Measurements from ENCODE around the gene HPSE2. TPM values are rescaled to one million over a fixed set of nuclear protein-coding genes. Genes with fewer than 3 reads are reported as not detected.

Gene HPSE2
- total RNA-seq, 2 experiments from 2014 or later: not detected

DNA sequence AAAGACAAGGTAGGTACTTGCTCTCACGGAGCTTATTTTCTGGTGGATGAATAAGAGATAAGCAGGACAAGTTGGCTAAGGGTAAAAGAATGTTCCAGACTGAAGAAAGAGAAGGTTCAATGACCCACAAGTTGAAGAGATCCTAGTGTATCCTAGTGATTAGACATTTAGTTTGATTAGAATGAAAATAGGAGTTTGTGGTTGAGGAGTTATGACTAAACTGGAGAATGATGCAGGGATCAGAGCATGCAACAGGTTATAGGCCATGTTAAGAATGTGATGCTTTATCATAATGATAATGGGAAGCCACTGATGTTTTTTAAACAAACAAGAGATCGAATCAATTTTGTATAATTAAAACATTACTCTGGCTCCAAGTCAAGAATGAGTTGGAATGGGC, 357.2 kb downstream of the HPSE2 start:
- POLR2A ChIA-PET: no interaction called here
- CTCF ChIA-PET: interaction anchor here (0.6 kb wide), 1 partner anchor 40 kb away, joined by 3 read pairs; no protein-coding TSS in a partner anchor

DNA sequence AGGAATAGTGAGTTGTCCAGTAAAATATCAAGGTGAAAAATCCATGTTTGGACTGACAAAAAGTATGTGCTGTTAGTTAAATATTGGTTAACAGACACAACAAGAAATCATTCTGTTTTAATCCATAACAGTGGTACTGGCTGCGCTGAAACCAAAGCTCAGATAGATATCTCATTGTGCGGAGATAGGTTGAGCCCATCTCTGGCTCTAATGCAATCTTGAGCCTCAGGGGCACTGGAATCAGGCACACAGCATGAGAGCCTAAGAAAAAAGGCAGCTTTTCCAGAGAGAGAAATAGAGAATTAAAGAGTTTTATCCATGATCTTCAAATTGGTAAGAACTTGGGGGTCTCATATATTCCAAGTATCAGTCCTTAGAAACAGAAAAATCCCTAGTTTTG, 373.7 kb downstream of the HPSE2 start:
- ChIA-PET POLR2A (no interaction called here), CTCF (no interaction called here)

DNA sequence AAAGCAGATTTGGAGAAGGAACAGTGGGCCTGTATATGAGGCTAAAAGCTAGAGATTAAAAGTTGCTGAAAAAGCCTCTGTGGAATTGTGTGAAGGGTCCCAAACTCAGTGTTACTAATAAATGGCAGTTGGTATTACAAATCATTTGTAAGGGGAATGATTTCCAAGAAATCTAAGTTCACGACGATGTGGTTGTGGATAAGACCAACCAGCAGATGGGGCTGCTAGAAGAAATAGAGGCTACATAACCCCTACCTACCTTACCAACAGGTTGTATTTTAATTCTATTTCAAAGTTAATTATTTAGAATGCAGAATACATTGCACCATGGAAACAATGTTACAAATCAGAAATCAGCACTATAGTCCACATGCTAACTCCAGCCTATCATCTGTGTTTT, 377.1 kb downstream of the HPSE2 start:
- POLR2A ChIA-PET: no interaction called here
- CTCF ChIA-PET: no interaction called here

DNA sequence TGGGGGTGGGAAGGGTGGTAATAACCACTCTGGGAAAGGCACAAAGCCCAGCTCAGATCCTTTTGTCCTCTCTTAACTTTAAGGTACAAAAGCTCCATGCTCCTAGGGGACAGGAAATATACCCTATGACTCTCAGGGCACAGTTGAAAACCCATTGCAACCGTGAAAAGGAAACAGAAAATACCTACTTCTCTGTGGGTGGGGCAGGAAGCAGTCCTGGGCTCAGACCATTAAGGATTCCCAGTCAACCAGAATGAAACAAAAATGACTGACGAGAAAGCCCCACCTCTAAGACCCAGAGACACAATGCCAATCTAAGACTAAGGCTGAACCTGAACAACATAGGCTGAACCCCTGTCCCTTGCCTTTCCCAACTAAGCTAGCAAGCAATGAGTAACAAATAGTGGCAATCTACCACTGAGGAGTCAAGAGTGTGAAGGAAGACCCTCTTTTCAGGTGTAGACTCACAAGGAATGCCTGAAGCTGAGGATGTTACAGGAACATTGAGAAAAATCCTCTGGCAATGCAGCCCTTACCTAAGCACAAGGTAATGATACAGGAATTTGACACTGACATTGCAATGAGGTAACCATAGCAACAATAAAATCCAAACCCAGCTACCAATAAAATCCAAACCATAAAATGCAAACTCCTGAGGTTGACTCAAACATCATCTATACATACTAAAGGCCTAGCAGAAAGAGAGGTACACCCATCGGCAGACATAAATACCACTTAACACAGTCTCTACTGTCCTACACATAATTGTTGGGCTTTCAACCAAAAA, 380.1 kb downstream of the HPSE2 start:
- ChIA-PET CTCF (no interaction called here), POLR2A (no interaction called here)

DNA sequence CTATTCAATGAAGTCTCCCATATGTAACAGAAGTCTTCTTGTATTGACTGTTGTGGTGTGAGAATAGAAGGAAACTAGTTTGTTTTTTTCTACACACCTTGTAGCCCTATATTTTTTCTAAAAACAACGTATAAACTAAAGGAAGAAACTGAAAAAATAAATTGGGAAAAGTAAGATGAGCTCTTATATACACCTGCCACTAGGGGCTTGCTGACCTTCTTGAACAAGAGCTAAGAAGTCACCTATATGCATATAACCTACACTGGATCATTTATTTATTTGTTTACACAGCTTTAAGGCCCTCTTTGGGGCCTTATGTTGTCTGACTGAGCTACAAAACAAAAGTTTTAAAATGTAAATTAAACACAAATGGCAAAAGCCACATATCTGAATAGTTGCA, 383.0 kb downstream of the HPSE2 start:
- ChIA-PET POLR2A (no interaction called here), CTCF (no interaction called here)

DNA sequence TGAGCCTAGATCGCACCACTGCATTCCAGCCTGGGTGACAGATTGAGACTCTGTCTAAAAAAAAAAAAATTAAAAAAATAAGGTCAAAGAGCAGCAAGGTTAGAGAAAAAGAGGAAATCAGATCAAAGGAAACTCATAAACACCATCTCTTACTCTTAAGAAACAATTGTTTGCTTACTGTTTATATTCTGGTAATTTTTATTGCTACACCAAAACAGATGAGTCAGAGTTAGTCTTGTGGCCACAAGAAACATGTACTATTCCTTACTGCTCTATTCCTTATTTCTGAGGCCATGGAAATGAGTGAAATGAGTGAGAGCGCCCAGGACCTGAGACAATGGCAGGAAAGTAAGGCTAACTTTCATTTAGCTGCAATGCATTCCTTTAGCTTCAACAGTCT, 387.3 kb downstream of the HPSE2 start:
- ChIA-PET CTCF (no interaction called here), POLR2A (no interaction called here)

DNA sequence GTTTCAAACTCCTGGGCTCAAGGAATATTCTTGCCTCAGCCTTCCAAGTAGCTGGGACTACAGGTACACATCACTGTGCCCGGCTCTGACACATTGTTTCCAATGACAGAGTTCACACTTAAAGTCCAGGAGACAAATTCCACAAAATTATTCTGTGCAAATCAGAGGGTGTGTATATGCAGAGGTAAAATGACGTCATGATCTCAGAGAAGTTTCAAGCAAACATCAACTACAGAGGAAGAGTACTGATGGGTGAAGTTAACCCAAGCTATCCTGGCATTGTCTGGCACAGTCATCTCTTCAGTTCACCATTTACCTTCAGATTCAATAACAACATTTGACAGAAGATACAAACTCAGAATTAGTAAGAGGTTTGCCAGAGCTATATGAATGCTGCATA, 388.9 kb downstream of the HPSE2 start:
- CTCF ChIA-PET: no interaction called here
- POLR2A ChIA-PET: no interaction called here

DNA sequence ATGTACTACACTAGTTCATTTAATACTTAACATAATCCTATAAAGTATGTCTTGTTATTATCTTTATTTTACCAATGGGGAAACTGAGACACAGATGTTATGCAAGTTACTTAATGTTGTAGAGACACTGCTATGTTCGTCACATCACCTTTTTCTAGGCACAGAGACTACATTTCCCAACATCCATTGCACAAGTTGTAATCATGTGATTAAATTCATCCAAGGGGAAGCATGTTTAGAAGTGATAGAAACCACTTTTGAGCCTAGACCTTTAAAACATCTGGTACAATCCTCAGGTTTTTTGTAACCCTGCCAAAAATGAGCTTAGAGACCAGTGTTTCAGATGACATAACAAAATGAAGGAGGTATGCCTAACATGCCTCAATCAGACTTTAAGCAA, 402.1 kb downstream of the HPSE2 start:
- CTCF ChIA-PET: no interaction called here
- POLR2A ChIA-PET: no interaction called here

DNA sequence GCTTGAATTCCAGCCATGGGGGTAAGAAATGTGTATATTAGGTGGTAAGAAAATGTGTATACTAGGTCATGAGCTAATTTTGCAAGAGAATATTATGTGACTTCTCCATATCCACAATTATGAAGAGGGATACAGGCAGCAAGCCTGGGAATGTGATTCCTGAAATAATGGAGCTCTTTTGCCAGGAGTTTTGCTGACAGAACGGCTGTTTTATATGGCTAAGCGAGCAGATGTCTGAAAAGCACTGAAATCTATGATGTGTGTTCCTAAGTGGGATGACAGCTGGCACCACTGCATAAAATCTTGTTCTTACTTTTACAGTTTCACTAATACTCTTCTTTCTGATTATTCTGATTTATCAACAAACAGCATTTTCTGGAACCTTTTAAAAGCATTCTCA, 402.9 kb downstream of the HPSE2 start:
- ChIA-PET POLR2A (no interaction called here), CTCF (no interaction called here)

DNA sequence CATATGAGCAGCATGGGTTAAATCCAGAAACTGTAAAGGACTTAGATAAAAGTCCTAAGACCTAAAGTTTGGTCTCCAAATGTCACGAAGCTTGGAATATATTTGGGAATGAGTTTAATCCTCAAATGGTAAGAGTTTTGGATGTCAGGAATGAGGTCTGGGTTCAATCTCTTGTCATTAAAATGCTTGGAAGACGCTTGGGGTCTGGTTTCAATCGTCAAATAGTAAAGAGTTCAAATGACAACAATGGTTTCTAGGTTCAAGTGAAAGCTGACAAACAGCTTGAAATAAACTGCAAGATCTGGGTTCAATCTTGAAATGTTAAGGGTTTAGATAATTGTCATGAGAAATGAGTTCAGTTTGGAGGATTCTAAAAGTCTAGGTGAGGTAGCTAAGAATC, 403.5 kb downstream of the HPSE2 start:
- ChIA-PET CTCF (no interaction called here), POLR2A (no interaction called here)

DNA sequence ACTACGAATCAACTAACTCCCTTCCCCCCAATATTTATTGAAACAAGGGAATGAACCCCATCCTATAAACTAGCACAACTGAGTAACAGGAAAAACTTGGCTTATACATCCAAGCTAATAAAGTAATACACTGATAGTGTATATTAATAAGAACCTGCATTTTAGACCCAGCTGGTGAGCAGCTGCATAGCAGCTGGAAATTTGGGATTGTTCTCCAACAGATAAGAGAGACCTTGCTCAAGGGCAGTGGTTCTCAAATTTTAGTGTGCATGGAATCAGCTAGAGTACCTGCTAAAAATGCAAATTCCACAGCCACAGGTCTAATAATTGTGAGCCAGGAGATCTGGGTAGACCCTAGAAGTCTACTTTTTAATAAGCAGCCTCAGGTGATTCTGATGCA, 404.3 kb downstream of the HPSE2 start:
- CTCF ChIA-PET: no interaction called here
- POLR2A ChIA-PET: no interaction called here

DNA sequence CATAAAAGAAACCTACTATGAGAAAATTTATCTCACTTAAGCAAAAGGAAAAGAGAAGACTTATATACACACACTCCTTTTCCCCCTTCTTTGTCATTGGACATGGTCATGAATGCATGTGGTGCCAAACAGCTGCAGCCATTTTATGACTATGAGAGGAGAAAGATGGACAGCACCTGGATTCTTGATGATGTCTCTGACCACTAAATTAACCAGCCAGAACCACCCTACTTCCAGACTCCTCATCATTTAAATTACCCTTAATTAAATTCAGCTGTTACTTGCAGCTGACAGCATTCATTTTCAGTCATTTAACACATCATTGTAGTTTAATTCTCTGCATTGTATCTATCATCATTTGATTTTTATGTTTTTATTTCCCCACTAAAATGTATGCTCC, 409.9 kb downstream of the HPSE2 start:
- POLR2A ChIA-PET: no interaction called here
- CTCF ChIA-PET: no interaction called here

DNA sequence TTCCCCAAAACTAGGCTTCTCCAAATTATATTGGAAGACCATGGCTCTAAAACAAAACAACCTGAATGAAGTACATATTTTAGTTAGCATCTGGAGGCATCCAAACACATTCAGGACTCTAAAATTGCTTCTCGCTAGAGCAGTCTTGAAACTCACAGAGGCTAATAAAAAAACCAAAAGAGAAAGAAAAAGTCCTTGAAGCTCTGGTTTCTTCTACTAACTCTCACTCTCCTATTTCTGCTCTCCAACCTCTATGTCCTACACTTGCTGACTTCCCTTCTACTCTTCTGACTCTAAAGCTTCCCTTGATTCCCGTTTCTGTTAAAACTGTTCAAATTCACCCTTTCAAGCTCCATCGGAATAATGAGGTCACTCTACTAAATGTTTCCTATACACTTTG, 418.3 kb downstream of the HPSE2 start:
- POLR2A ChIA-PET: no interaction called here
- CTCF ChIA-PET: no interaction called here

DNA sequence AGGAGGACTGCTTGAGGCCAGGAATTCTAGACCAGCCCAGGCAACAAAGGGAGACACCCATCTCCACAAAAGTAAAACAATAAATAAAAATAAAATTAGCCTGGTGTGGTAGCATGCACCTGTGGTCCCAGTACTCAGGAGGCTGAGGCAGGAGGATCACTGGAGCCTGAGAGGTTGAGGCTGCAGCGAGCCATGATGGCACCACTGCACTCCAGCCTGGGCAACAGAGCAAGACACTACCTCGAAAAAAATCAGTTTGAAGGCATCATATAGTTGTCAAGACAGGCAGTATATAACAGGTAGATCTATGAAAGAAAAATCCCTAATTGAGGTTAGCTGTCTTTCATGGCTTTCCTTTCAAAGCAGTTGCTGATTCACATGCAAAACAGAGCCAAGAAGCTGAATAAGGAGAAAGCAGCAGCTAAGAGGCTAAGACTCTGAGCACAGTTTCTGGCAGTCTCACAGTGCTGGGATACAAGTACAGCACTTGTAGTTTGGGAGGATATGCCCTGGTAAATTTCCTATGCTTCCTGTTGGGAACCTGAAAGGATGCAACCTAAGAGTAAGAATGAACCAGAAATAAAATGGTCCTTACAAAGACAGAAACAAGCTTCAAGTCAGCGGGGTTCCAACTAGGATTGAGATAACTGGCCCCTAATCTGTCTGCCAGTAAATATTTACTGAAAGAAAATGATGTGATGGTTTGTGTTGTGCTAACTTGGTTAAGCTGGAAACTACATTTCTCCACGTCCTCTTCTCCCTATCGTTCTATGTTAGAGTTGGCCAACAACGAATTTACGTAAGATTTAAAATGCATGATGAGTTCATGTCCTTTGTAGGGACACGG, 420.4 kb downstream of the HPSE2 start:
- ChIA-PET POLR2A (no interaction called here), CTCF (no interaction called here)

DNA sequence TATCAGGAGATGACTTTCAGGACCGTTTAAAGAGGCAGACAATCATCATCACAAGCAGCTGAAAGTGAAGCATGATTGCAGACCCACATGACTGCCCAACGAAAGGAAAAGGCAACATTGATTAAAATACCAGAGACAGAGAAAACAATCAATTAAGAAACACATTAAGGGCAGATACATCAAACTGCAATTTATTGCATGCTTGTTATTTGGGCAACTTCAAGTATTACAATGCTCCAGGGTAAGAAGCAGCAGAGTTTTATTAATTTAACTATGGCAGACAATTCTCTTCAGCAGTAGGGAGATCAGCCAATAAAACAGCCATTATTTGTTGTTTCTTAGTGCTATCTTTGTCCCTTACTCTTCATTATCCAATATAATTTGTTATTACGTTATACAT, 421.2 kb downstream of the HPSE2 start:
- ChIA-PET POLR2A (no interaction called here), CTCF (no interaction called here)

DNA sequence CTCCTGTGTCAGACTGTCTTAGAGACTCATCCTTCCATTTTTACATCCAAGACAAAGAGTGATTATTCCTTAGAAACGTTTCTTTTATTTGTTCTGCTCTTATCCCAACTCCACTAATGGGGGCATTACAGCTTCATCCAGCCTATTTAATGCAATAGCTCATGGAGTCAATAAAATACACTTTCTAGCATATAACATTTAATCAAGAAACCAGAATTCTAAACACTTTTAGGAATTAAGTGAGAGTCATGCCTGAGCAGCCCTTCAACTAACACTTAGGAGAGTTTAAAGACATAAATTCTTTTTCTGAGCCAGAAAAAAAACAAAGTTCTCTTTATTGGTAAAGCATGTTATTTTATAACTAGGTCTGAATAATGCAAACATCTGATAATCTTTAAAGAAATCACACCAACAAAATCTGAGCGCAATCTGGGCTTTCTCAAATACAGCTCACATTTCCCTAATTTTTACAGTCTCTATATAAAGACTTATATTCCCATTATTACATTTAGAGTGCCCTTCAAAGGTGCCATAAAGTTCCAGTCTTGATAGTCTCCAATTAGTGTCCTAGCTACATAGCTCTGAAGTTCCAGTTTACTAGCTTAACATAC, 427.3 kb downstream of the HPSE2 start:
- ChIA-PET CTCF (no interaction called here), POLR2A (no interaction called here)

DNA sequence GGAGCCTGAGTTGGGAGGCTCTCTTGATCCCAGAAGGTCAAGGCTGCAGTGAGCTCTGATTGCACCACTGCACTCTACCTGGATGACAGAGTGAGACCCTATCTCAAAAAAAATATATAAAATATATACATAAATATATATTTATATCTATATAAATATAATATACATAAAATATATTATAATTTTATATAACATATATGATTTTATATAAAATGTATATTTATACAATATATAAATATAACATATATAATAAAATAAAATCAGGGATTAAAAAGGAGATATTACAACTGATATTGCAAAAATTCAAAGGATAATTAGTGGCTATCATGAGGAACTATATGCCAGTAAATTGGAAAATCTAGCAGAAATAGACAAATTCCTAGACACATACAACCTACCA, 435.4 kb downstream of the HPSE2 start:
- CTCF ChIA-PET: no interaction called here
- POLR2A ChIA-PET: no interaction called here

DNA sequence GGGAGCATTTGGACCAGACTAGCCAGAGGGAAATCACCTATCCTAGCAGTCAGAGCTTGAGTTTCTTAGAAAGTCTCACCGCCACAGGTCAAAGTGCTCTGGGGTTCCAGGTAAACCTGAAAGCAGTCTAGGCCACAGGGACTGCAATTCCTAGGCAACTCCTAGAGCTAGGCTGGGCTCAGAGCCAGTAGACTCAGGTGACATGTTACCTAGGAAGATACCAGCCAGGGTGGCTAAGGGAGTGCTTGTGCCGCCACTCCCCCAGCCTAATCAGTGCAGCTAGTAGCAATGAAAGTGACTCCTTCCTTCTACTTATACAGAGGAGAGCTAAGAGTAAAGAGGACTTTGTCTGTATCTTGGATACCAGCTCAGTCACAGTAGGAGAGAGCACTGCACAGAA, 440.2 kb downstream of the HPSE2 start:
- ChIA-PET POLR2A (no interaction called here), CTCF (no interaction called here)

DNA sequence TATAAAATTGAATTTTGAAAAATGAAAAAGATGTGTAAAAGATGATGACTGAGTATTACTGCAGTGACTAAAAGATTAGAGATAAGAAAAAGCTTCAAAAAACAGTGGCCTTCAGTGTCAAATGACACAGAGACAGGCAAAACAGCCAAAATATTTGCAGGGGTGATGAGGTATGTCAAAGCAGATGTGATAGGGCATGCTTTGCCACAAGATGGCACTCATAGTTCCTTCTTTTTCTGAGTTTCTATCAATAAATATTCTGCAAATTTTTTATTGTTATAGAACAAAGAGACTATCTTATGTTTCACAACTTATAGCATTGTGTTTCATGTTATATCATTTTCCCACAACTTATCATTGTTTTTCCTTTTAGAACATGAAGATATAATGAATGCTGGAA, 444.8 kb downstream of the HPSE2 start:
- CTCF ChIA-PET: no interaction called here

DNA sequence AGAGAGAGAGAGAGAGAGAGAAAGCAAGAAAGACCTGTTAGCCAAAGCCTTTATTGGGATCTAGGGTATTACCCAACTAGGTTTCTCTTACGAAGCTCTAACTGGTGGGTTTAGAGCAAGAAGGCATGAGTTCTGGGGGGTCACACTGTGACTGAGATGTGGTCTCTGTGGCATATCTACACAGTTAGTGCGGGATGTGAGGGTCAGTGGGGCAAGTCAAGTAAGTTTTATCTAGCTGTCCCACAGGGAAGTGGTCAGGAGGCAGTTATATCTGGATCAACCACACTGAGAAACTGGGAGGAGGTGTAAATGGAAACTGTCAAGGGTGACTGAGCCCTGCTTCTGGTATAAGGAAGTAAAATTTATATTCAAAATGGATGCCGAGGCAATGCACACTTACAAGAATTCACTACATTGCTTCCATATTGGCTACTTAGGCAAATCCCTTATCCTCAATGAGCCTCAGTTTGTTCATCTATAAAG, 457.3 kb downstream of the HPSE2 start:
- CTCF ChIA-PET: no interaction called here
- POLR2A ChIA-PET: no interaction called here

More for the DNA sequence above, 444.8 kb downstream of the HPSE2 start:
- POLR2A ChIA-PET: no interaction called here

DNA sequence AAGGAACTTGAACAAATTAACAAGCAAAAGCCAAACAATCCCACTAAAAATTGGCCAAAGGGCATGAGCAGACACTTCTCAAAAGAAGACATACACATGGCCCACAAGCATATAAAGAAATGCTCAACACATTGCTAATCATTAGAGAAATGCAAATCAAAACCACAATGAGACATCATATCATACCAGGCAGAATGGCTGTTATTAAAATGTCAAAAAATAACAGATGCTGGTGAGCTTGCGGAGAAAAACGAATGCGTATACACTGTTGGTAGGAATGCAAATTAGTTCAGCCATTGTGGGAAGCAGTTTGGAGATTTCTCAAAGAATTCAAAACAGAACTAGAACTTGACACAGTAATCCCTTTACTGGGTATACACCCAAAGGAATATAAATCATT, 477.2 kb downstream of the HPSE2 start:
- ChIA-PET POLR2A (no interaction called here), CTCF (no interaction called here)

Measured in activated CD8-positive, alpha-beta memory T cell treated with anti-CD3 and anti-CD28 coated beads for 36 hours (primary cell).